Duodenal mucosa (tissue), 2 donors: Measurements from ENCODE around the gene CCDC7.
"Not testable (repeated sequence)": the region's sequence is repeated elsewhere in the genome, so short reads cannot be mapped to it uniquely, and the experiment has no call there.

Experiments used
- H3K27ac ChIP-seq: one replicate; pipeline ENCODE4 v1.7.0; 2013; ENCODE audit warnings: low read depth, low read length
- H3K27me3 ChIP-seq, 2 donors: one replicate each; pipeline ENCODE4 v1.7.0; 2013; ENCODE audit warnings: low read length in 2 of 2, control low read depth in 1 of 2; ENCODE audit not compliant: insufficient read depth in 2 of 2, control insufficient read depth in 1 of 2
- H3K36me3 ChIP-seq, 2 donors: one replicate each; pipeline ENCODE4 v1.7.0; 2013; ENCODE audit warnings: low read length in 2 of 2, control low read depth in 1 of 2; ENCODE audit not compliant: insufficient read depth in 2 of 2, control insufficient read depth in 1 of 2
- H3K4me1 ChIP-seq, 2 donors: one replicate each; pipeline ENCODE4 v1.7.0; 2013; ENCODE audit warnings: low read length in 2 of 2, control low read depth in 1 of 2; ENCODE audit not compliant: insufficient read depth in 2 of 2, control insufficient read depth in 1 of 2
- H3K4me3 ChIP-seq, 2 donors: one replicate each; pipeline ENCODE4 v1.7.0; 2013; ENCODE audit warnings: low read length in 2 of 2, low read depth in 1 of 2
- H3K9ac ChIP-seq, 2 donors: one replicate each; pipeline ENCODE4 v1.7.0; 2013; ENCODE audit warnings: low read length in 2 of 2, low read depth in 1 of 2
- H3K9me3 ChIP-seq, 2 donors: one replicate each; pipeline ENCODE4 v1.7.0; 2013; ENCODE audit warnings: low read length in 2 of 2, control low read depth in 1 of 2; ENCODE audit not compliant: control insufficient read depth in 1 of 2

CCDC7 gene

DNA sequence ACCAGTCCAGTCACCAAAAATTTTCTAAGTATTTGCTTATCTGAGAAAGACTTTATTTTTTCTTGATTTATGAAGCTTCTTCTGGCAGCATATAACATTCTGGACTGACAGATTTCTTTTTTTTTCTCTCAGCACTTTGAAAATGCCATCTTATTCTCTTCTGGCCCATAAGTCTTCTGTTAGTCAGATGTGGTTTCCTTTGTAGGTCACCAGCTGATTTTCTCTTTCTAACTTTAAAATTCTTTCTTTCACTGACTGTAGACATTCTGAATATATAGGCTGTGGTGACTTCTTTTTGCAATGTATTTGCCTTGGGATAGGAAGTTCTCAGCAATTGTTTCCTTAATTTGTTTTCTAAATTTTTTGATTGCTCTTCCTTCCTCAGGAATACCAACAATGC is 172.5 kb downstream of the CCDC7 start:
- Histone ChIP-seq H3K9ac (no peak overlapping the region), H3K4me1 (no peaks in the 10 kb centered on the region), H3K4me3 (no peak overlapping the region), H3K36me3 (no peaks in the 10 kb centered on the region), H3K27me3 (no peaks in the 10 kb centered on the region), H3K27ac (no peak overlapping the region), H3K9me3 (peaks cover 0 to 5% of the 10 kb centered on the region in 2 donors)

DNA sequence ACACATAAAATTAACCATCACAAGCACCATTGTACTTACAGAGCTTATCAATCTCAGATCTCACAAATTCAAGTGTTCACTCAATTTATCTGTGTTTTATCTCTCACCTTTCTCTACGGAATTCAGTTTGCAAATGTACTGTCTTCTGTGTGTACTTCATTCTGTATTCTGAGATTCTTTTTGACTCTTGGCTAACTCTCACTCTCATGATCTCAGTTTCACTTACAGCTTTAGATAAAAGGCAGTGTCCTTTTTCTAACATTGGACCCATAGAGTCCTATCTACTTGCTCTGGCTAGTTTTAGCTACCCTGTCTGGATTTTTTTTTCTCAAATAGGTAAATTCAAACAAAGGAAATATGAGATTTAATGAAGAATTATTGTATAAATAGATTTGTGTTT is 176.0 kb downstream of the CCDC7 start:
- Histone ChIP-seq H3K4me1 (no peaks in the 10 kb centered on the region), H3K9ac (no peak overlapping the region), H3K4me3 (no peak overlapping the region), H3K27me3 (no peaks in the 10 kb centered on the region), H3K36me3 (no peaks in the 10 kb centered on the region), H3K27ac (no peak overlapping the region), H3K9me3 (peaks cover 0 to 3% of the 10 kb centered on the region in 2 donors)

DNA sequence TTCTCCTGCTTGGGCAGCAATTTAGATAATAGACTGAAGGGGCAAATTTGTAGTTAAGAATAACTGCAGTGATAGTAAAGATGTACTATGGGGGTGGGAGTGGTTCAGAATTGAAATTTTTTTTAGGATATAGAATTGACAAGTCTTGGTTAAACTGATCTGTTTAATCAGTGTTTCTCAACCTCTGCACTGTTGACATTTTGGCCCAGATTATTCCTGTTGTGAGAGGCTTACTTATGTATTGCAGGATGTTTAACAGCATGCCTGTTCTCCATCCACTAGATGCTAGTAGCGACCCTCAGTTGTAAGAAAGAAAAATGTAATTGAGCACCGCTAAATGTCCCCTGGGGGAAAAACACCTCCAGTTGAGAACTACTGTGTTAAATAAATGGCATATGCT is 176.5 kb downstream of the CCDC7 start:
- Histone ChIP-seq H3K9me3 (peaks cover 0 to 3% of the 10 kb centered on the region in 2 donors), H3K4me3 (no peak overlapping the region), H3K36me3 (no peaks in the 10 kb centered on the region), H3K27me3 (no peaks in the 10 kb centered on the region), H3K9ac (no peak overlapping the region), H3K4me1 (no peaks in the 10 kb centered on the region), H3K27ac (no peak overlapping the region)

DNA sequence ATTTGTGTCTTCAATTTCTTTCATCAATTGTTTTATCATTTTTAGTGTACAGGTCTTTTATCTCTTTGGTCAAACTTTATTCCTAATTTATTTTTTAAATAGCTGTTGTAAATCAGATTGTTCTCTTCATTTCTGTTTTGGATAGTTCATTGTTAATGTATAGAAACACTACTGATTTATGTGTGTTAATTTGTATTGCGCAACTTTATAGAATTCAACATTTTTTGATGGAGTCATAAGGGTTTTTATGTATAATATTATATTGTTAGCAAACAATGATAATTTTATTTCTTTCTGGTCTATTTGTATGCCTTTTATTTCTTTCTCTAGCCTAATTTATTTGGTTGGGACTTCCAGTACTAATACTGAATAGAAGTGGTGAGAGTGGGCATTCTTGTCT is 181.2 kb downstream of the CCDC7 start:
- Histone ChIP-seq H3K4me1 (no peaks in the 10 kb centered on the region), H3K36me3 (no peaks in the 10 kb centered on the region), H3K27me3 (no peaks in the 10 kb centered on the region), H3K27ac (no peak overlapping the region), H3K9ac (no peak overlapping the region), H3K4me3 (no peak overlapping the region), H3K9me3 (peaks cover 0 to 3% of the 10 kb centered on the region in 2 donors)

DNA sequence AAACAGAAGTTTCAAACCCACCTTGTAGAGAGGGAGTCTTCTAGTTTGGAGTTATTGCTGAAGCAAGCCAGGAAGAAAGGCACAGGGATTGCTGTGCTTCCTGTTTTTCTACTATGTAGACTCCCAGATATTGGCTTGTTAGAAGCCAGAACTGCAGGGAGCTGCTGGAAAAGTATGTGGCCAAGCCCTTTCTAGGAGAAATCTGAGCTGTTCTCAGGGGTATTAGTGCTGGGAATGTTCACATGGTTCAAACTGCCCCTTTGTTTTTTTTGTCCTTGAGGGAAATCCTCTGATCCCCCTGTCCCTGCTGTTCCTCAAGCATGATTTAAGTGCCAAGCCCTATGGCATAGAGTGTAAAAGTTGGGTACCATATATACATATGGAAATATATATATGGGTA is 184.0 kb downstream of the CCDC7 start:
- H3K4me1 ChIP-seq, result no peaks in the 10 kb centered on the region
- H3K9ac ChIP-seq, result no peak overlapping the region
- H3K27me3 ChIP-seq, result no peaks in the 10 kb centered on the region
- peaks cover 0 to 3% of the 10 kb centered on the region in 2 donors for H3K9me3 ChIP-seq
- no peaks in the 10 kb centered on the region for H3K36me3 ChIP-seq
- H3K27ac ChIP-seq, result no peak overlapping the region
- H3K4me3 ChIP-seq, result no peak overlapping the region

DNA sequence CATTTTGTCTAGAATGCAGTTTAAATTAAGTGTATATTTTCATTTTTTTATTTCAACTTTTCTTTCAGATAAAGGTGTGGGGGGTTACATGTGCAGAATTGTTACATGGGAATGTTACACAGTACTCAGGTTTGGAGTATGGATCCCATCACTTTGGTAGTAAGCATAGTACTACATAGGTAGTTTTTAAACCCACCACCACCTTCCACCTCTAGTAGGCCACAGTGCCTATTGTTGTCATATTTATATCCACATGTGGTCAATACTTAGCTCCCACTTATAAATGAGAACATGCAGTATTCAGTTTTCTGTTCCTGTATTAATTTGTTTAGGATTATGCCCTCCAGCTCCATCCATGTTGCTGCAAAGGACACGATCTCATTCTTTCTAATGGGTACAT is 200.6 kb downstream of the CCDC7 start:
- no peak overlapping the region for H3K27ac ChIP-seq
- H3K4me3 ChIP-seq, result no peak overlapping the region
- H3K9me3 ChIP-seq, result peaks cover 0 to 3% of the 10 kb centered on the region in 2 donors
- no peaks in the 10 kb centered on the region for H3K27me3 ChIP-seq
- H3K36me3 ChIP-seq, result no peaks in the 10 kb centered on the region
- no peaks in the 10 kb centered on the region for H3K4me1 ChIP-seq
- H3K9ac ChIP-seq, result no peak overlapping the region

DNA sequence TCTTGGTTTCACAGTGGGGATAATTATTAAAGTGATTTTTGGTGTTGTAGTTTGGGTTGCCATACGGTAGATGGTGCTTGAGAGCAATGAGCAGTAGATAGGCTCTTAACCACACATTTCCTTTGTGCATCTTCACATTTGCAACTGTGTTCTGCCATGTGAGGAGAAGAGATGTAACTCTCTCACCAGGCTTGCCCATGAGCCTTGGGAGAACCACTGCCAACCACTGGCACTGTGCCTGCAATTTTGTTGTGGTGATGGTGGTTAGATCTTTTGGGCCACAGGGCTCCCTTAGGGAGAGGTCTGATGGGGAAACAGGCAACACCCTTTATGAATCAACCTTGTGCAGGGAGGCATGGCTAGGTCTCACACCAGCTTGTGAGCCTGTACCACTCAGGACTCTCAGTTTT is 204.3 kb downstream of the CCDC7 start:
- Histone ChIP-seq H3K27me3 (no peaks in the 10 kb centered on the region), H3K4me1 (no peaks in the 10 kb centered on the region), H3K27ac (no peak overlapping the region), H3K36me3 (no peaks in the 10 kb centered on the region), H3K9me3 (peaks cover 5 to 7% of the 10 kb centered on the region in 2 donors), H3K9ac (no peak overlapping the region), H3K4me3 (no peak overlapping the region)

DNA sequence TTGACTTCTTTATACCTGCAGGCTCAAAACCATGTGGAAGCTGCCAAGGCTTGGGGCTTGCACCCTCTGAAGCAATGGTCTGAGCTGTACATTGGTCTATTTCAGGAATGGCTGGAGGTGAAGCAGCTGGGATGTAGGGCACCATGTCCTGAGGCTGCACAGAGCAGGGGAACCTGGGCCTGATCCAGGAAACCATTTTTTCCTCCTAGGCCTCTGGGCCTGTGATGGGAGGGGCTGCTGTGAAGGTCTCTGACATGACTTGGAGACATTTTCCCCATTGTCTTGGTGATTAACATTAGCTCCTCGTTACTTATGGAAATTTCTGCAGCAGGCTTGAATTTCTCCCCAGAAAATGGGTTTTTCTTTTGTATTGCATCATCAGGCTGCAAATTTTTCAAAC is 211.5 kb downstream of the CCDC7 start:
- not testable (repeated sequence) for H3K27ac ChIP-seq, H3K4me3 ChIP-seq, H3K9ac ChIP-seq, H3K4me1 ChIP-seq, H3K36me3 ChIP-seq, H3K27me3 ChIP-seq
- peaks cover 5 to 24% of the 10 kb centered on the region in 2 donors for H3K9me3 ChIP-seq

DNA sequence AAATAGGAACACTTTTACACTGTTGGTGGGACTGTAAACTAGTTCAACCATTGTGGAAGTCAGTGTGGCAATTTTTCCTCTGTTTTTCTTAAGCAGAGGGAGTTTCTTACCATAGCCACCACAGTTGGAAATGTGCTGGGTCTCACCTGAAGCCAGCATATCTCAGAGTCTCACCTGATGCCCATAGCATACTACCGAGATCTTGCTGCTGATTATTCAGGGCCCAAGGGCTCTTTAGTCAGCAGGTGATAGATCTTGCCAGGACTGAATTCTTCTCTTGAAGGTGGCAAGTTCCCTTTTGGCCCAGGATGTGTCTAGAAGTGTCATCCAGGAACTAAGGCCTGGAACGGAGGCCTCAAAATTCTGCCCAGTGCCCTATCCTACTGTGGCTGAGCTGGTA is 215.4 kb downstream of the CCDC7 start:
- Histone ChIP-seq H3K4me1 (no peaks in the 10 kb centered on the region), H3K36me3 (no peaks in the 10 kb centered on the region), H3K27me3 (no peaks in the 10 kb centered on the region), H3K9me3 (peaks cover 0 to 12% of the 10 kb centered on the region in 2 donors), H3K27ac (no peak overlapping the region), H3K4me3 (no peak overlapping the region), H3K9ac (no peak overlapping the region)

DNA sequence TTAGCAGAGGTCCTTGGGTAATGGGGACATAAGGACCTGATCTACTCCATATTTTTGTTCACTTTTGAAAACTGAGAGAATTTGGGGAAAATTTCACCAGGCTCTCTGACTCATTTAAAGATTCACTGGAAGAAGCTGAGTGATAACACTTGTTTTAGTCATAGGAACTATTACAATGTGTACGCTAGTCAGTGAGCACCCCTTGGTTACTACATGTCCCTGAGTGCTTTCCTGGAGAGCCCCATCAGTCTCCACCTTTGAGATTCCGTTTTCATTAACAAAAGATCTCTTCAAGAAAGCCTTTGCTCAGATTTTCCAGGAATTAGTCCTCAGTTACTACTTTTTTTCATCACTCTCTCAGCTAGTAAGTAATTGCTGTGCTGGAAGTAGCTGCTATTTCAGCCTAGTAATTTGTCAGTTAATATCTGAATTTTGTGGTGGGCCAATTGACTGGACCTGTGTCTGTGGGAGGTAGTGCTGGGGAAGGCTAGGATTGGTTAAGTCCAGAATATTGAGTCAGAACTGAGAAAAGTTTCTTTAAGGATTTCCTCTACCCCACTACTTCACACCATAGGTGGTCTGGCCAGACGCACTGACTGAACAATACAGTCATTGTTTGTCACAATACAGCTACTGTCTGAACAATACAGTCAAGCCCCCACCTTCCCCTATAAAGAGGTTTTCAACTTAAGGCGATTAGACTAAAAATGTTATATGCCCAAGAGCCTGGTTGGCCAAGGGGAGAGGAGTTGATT is 235.0 kb downstream of the CCDC7 start:
- Histone ChIP-seq H3K9ac (no peak overlapping the region), H3K4me1 (no peaks in the 10 kb centered on the region), H3K9me3 (peaks cover 0 to 2% of the 10 kb centered on the region in 2 donors), H3K36me3 (no peaks in the 10 kb centered on the region), H3K27me3 (no peaks in the 10 kb centered on the region), H3K4me3 (no peak overlapping the region), H3K27ac (no peak overlapping the region)
